Ovary (tissue), 3 donors: ENCODE data around the gene ITGA2.

Experiments used
- CTCF ChIP-seq, 3 donors: fragments of 450-650 bp in 2 of 3; fragments of 200-600 bp in 1 of 3; IDR thresholded peaks; one replicate each; pipeline versions ENCODE4 v1.5.1 to v1.8.0; 2016 to 2022; ENCODE audit warnings: antibody characterized with exemption in 3 of 3, mild to moderate bottlenecking in 1 of 3
- EP300 ChIP-seq: sonication (generic); formaldehyde crosslinking; IDR thresholded peaks from one replicate; pipeline ENCODE4 v1.6.1; 2017; ENCODE audit warnings: antibody characterized with exemption
- POLR2A ChIP-seq: fragments of 450-650 bp; IDR thresholded peaks from one replicate; pipeline ENCODE4 v1.6.1; 2017; ENCODE audit warnings: antibody characterized with exemption, mild to moderate bottlenecking, moderate library complexity
- donor health status: DM: no; HTN: no; CAD: no.

GRCh38 chr5:53003144-53003543, 14.0 kb downstream of the ITGA2 start:
- TF ChIP-seq CTCF (IDR thresholded peaks at IDR 0.05) (no peak), EP300 (no peak), POLR2A (no peak)
